Measurements from ENCODE around the gene KRTAP9-6. TPM values are rescaled to one million over a fixed set of nuclear protein-coding genes. Genes with fewer than 3 reads are reported as not detected.
"Not testable (repeated sequence)": the region's sequence is repeated elsewhere in the genome, so short reads cannot be mapped to it uniquely, and the experiment has no call there.

KRTAP9-6 gene, protein sequence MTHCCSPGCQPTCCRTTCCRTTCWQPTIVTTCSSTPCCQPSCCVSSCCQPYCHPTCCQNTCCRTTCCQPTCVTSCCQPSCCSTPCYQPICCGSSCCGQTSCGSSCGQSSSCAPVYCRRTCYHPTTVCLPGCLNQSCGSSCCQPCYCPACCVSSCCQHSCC
- total RNA-seq = not detected

DNA sequence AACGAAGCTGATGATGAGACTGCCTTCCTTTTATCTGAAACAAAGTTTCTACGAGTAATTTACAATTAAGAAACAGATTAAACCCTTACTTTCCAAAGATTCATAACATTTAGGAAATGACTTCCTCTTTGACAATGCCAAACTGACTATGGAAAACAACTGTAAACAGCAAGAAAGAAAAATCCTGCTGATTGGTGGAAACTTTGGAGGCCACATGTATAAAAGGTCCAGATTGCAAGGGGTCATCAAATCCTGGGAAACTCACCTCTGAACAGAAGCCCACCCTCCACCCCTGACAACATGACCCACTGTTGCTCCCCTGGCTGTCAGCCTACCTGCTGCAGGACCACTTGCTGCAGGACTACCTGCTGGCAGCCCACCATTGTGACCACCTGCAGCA, at the start of gene KRTAP9-6:
Gene KRTAP9-6, plus strand, starts transcription at position 301 of the 400 bp plus-strand sequence. Its CDS starts 0 bp downstream, at position 301.
- no peak for DNase-seq

DNA sequence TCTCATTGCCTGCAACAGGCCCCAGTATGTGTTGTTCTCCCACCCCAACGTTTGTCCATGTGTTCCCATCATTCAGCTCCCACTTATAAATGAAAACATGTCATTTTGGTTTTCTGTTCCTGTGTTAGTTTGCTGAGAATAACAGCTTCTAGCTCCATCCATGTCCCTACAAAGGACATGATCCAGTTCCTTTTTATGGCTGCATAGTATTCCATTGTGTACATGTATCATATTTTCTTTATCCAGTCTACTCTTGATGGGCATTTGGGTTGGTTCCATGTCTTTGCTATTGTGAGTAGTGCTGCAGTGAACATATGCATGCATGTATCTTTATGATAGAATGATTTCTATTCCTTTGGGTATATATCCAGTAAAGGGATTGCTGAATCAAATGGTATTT, 49.5 kb upstream of the KRTAP9-6 start:
- DNase-seq = no peak

DNA sequence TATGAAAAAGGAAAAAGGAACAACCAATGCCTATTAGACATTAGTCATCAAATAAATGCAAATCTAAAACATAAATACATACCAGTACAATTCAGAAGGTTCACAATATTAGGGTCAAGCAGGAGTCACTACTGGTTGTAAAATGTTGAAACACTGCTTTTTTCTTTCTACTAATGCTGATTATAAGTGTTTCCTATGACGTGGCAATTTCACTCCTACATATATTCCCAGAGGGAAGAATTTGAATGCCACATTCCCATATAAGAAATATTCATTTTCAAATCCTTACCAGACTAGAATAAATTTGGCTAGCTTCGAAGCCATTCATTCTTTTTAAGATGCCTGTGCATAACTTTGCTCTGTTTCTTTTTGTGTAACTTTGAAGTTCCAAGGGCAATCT, 41.4 kb upstream of the KRTAP9-6 start:
- DNase-seq = no peak

DNA sequence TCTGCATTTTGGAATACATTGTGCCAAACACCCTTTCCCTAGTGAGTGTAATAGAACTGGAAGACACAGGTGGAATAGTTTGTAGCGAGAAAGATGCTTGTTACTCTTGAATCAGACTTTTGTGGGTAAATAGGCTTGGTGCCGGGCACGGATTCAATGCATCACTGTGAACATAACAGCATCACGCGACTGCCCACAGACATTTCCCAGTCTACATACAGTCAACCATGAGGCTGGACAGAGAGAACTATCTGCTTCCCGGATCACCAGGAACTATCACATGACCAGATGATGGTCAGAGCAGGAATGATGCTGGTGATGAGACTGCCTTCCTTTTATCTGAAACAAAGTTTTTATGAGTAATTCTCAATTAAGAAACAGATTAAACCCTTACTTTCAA, 39.1 kb upstream of the KRTAP9-6 start:
- DNase-seq = no peak

DNA sequence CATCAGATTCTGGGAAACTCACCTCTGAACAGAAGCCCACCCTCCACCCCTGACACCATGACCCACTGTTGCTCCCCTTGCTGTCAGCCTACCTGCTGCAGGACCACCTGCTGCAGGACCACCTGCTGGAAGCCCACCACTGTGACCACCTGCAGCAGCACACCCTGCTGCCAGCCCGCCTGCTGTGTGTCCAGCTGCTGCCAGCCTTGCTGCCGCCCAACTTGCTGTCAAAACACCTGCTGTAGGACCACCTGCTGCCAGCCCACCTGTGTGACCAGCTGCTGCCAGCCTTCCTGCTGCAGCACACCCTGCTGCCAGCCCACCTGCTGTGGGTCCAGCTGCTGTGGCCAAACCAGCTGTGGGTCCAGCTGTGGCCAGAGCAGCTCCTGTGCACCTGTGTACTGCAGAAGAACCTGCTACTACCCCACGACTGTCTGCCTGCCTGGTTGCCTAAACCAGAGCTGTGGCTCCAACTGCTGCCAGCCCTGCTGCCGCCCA, 38.5 kb upstream of the KRTAP9-6 start, which contains the start of gene KRTAP9-2:
Gene KRTAP9-2, plus strand, starts transcription at position 51 of the 498 bp plus-strand sequence. Its CDS starts 7 bp downstream, at position 58.
- DNase-seq = not testable (repeated sequence)

DNA sequence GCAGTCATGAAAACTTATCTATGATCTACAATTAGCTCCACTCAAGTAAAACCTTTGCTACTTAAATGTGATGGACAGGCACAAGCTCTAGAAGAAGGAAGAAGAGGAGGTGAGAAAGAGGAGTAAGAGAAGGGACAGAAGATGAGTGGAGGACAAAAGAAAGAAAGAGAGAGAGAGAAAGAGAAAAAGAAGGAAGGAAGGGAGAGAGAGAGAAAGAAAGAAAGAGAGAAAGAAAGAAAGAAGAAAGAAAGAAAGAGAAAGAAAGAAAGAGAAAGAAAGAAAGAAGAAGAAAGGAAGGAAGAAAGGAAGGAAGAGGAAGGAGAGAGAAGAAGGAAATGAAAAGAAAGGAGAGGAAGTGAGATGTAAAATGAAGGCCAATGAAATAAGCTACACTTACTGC, 35.1 kb upstream of the KRTAP9-6 start:
- DNase-seq = no peak

DNA sequence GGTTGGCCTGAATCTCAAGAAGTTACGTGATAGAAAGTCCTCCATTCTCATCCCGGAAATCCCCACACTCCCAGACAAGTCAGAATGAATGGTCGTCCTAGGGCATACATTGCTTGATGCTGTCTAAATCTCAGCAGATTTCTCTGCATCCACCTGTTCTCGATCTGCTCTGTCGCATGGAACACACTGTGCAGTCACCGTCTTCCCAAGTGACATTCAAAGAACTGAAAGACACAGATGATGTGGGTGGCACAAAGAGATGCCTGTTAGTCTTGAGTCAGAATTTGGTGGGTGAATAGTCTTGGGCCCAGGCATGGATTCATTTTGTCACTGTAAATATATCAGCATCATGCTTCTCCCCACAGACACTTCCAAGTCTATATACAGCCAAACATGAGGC, 33.4 kb upstream of the KRTAP9-6 start:
- no peak for DNase-seq

DNA sequence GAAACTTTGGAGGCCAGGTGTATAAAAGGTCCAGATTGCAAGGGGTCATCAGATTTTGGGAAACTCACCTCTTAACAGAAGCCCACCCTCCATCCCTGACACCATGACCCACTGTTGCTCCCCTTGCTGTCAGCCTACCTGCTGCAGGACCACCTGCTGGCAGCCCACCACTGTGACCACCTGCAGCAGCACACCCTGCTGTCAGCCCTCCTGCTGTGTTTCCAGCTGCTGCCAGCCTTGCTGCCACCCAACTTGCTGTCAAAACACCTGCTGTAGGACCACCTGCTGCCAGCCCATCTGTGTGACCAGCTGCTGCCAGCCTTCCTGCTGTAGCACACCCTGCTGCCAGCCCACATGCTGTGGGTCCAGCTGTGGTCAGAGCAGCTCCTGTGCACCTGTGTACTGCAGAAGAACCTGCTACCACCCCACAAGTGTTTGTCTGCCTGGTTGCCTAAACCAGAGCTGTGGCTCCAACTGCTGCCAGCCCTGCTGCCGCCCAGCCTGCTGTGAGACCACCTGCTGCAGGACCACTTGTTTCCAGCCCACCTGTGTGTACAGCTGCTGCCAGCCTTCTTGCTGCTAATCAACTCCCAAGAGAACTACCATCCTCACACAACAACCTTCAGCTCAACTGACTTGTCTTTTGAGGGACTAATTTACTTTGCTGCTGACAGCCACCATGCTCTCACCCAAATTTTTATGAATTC, 32.6 kb upstream of the KRTAP9-6 start, which contains the start of gene KRTAP9-3:
Gene KRTAP9-3, plus strand, starts transcription at position 51 of the 707 bp plus-strand sequence. Its CDS starts 53 bp downstream, at position 104.
- DNase-seq = not testable (repeated sequence)

DNA sequence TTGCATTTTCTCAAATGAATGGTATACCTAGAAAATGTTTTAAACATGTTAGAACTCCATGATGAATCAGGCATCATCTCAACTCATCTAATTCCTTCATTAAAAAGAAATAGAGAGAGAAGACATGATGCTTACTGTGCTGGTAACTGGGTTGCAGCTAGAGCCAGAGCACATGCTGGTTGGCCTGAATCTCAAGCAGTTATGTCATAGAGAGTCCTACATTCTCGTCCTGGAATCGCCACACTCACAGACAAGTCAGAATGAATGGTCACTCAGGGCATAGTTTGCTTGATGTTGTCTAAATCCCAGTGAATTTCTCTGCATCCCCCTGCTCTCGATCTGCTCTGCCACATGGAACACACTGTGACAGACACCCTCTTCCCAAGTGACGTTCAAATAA, 28.1 kb upstream of the KRTAP9-6 start:
- not testable (repeated sequence) for DNase-seq

DNA sequence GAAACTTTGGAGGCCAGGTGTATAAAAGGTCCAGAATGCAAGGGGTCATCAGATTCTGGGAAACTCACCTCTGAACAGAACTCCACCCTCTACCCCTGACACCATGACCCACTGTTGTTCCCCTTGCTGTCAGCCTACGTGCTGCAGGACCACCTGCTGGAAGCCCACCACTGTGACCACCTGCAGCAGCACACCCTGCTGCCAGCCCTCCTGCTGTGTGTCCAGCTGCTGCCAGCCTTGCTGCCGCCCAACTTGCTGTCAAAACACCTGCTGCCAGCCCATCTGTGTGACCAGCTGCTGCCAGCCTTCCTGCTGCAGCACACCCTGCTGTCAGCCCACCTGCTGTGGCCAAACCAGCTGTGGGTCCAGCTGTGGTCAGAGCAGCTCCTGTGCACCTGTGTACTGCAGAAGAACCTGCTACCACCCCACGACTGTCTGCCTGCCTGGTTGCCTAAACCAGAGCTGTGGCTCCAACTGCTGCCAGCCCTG, 27.2 kb upstream of the KRTAP9-6 start, which contains the start of gene KRTAP9-8:
Gene KRTAP9-8, plus strand, starts transcription at position 51 of the 489 bp plus-strand sequence. Its CDS starts 53 bp downstream, at position 104.
- DNase-seq = not testable (repeated sequence)

DNA sequence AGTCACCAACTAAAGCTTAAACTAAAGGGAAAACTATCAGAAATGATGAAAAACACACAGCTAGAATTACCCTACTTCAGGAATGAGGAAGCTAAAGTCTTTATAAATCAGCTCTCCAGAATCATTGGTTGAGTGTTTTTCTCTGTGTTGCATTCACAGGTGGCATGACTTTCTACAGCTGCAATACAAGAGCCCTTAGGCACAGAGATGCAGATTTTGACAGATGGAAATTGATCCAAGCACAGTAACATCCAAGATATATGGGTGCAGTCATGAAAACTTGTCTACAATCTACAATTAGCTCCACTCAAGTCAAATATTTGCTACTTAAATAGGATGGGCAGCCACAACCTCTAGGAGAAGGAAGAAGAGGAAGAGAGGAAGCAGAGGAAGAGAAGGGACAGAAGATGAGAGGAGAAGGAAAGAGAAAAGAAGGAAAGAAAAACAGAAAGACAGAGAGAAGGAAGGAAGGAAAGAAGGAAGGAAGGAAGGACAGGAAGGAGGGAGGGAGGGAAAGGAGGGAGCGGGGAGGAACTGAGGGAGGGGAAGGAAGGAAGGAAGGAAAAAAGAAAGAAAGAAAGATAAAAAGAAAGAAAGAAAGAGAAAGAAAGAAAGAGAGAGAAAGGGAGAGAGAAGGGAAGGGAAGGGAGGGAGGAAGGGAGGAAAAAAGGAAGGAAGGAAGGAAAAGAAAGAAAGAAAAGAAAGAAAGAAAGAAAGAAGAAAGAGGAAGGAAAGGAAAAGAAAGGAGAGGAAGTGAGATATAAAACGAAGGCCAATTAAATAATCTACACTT, 18.0 kb upstream of the KRTAP9-6 start:
- not testable (repeated sequence) for DNase-seq

DNA sequence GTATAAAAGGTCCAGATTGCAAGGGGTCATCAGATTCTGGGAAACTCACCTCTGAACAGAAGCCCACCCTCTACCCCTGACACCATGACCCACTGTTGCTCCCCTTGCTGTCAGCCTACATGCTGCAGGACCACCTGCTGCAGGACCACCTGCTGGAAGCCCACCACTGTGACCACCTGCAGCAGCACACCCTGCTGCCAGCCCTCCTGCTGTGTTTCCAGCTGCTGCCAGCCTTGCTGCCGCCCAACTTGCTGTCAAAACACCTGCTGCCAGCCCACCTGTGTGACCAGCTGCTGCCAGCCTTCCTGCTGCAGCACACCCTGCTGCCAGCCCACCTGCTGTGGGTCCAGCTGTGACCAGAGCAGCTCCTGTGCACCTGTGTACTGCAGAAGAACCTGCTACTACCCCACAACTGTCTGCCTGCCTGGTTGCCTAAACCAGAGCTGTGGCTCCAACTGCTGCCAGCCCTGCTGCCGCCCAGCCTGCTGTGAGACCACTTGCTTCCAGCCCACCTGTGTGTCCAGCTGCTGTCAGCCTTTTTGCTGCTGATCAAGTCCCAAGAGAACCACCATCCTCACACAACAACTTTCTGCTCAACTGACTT, 15.4 kb upstream of the KRTAP9-6 start, which contains the start of gene KRTAP9-4:
Gene KRTAP9-4, plus strand, starts transcription at position 51 of the 604 bp plus-strand sequence. Its CDS starts 34 bp downstream, at position 85.
- not testable (repeated sequence) for DNase-seq

DNA sequence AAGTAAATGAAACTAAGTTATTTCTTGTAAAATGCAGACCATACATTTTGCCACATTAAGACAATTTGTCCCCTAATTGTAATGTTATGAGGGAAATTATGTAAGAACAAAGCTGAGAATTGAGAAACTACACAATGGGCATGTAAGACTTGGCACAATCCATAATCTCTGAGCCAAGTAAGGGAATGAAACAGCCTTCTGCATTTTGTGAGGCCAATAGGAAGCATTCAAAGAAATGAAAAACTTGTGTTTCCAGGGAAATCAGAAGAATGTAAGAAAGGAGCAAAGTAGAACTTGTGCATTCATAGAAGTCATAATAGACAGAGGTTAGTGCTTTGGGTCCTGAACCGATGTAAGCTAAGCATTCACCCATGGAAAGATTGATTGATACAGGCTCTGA, 13.9 kb upstream of the KRTAP9-6 start:
- no peak for DNase-seq

DNA sequence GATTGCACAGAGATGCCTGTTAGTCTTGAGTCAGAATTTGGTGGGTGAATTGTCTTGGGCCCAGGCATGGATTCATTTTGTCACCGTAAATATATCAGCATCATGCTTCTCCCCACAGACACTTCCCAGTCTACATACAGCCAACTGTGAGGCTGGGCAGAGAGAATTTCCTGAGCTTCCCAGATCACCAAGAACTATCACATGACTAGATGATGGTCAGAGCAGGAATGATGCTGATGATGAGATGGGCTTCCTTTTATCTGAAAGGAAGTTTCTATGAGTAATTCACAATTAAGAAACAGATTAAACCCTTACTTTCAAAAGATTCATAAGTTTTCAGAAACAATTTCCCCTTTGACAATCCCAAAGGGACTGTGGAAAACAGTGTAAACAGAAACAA, 10.3 kb upstream of the KRTAP9-6 start:
- no peak for DNase-seq

DNA sequence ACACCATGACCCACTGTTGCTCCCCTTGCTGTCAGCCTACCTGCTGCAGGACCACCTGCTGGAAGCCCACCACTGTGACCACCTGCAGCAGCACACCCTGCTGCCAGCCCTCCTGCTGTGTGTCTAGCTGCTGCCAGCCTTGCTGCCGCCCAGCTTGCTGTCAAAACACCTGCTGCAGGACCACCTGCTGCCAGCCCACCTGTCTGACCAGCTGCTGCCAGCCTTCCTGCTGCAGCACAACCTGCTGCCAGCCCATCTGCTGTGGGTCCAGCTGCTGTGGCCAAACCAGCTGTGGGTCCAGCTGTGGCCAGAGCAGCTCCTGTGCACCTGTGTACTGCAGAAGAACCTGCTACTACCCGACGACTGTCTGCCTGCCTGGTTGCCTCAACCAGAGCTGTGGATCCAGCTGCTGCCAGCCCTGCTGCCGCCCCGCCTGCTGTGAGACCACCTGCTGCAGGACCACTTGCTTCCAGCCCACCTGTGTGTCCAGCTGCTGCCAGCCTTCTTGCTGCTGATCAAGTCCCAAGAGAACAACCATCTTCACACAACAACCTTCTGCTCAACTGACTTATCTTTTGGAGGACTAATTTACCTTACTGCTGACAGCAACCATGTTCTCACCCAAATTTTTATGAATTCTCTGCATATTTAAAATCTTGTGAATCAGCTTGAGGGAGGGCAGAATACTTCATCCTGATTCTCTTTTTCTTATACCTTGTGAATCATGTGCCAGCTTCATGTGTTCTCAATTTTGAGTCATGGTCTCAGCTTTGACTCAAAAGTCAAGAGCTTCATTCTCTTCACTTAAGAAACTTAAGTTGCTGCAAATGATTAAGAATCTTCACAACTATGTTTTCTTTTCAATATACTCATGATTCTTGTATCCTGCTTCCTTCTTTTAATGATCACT, 9.5 kb upstream of the KRTAP9-6 start, which contains the start of gene KRTAP9-9:
Gene KRTAP9-9, plus strand, starts transcription at position 4 of the 910 bp plus-strand sequence.
- DNase-seq = not testable (repeated sequence)

DNA sequence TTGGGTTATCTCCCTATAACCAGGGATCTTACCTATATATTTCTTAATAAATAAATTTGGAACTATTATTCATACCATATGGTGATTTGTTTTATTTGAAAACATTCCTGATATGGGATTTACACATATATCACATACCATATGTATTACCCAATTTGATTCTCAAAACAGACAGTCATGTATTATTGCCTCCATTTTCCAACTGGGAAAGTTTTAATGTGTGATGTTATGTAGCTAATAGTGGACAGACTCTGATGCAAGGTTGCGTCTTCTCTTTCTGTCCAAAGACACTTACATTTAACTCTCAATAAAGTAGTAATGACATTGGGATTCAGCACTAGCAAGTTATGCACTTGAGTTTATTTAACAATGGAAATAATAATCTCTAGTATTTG, 8.9 kb upstream of the KRTAP9-6 start:
- DNase-seq = no peak

DNA sequence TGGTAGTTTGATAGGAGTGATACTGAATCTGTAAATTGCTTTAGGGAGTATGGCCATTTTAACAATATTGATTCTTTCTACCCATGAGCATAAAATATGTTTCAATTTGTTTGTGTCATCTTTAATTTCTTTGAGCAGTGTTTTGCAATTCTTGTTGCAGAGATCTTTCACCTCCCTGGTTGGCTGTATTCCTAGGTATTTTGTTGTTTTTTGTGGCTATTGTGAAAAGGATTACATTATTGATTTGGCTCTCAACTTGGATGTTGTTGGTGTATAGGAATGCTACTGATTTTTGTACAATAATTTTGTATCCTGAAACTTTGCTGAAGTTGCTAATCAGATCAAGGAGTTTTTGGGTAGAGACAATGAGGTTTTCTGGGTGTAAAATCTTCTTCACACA, 6.8 kb upstream of the KRTAP9-6 start:
- no peak for DNase-seq

DNA sequence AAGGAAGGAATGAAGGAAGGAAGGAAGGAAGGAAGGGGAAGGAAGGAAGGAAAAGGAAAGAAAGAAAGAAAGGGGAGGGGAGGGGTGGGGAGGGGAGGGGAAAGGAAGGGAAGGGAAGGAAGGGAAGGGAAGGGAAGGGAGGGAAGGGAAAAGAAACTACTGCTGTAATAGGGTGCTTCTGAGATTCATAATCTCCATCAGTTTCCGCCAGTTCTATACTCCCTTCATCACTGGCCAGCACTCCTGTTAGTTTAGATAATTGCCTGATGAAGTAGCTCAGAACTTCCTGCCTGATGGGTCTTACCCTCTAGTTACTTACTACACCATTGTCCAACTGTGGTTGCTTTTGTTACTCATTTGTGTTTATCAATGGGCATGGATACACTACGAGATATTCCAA, 2.0 kb upstream of the KRTAP9-6 start:
- no peak for DNase-seq

DNA sequence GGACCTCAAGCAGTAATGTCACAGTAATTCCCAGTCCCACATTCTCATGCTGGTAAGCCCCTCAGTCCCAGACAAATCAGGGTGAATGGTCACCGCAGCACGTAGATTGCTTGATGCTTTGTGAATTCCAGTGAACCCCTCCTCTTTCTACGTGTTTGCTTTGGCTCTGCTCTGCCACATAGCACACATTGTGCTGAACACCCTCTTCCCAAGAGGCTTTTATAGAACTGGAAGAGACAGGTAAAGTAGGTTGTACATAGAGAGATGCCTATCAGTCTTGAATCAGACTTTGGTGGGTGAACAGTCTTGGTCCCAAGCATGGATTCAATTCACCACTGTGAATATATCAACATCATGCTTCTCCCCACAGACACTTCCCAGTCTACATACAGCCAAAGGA, 579 bp upstream of the KRTAP9-6 start:
- DNase-seq = no peak

DNA sequence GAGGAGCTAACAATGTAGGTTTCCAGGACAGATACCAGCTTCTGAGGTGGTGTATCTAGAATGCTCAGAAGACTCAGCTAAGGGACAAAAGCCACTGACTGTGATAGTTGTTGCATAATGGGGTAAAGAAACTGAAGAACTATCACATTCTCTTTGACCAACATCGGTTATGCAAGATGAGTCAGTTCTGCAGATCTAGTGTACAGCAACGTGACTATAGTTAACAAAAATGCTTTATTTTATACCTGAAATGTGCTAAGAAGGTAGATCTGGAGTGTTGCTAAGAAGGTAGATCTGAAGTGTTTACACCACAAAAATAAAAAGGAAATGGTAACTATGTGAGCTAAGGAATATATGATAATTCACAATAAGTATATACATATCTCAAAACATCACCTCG, 2.5 kb downstream of the KRTAP9-6 start:
- DNase-seq = no peak

DNA sequence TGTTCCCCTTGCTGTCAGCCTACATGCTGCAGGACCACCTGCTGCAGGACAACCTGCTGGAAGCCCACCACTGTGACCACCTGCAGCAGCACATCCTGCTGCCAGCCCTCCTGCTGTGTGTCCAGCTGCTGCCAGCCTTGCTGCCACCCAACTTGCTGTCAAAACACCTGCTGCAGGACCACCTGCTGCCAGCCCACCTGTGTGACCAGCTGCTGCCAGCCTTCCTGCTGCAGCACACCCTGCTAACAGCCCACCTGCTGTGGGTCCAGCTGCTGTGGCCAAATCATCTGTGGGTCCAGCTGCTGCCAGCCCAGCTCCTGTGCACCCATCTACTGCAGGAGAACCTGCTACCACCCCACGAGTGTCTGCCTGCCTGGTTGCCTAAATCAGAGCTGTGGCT, 6.1 kb downstream of the KRTAP9-6 start:
- DNase-seq = not testable (repeated sequence)
